ELR (cell line): ENCODE data around the gene TPBGL.

ENCODE experiments used
- DNase-seq: peaks from one replicate; pipeline ENCODE4 v3.0.0-alpha.2; 2015; ENCODE audit warnings: low read depth

TPBGL gene

GRCh38 chr11:75240311-75241035 is at the start of gene TPBGL:
TSS of gene TPBGL (plus strand) at chr11:75240774. CDS start at chr11:75241050, 276 bp downstream.
- no peak for DNase-seq

- DNase-seq, result no peak
Observed at GRCh38 chr11:75191330-75191717, 49.2 kb upstream of the TPBGL start.

- no peak for DNase-seq
Observed at GRCh38 chr11:75193271-75193670, 47.3 kb upstream of the TPBGL start.

- no peak for DNase-seq
Observed at GRCh38 chr11:75193711-75194110, 46.9 kb upstream of the TPBGL start.

- no peak for DNase-seq
Observed at GRCh38 chr11:75194147-75194546, 46.4 kb upstream of the TPBGL start.

GRCh38 chr11:75195167-75195962 is 45.2 kb upstream of the TPBGL start:
- no peak for DNase-seq

GRCh38 chr11:75196426-75196825 is 44.1 kb upstream of the TPBGL start:
- DNase-seq, result no peak

GRCh38 chr11:75197512-75198277 is 42.9 kb upstream of the TPBGL start:
- DNase-seq, result no peak

- no peak for DNase-seq
Observed at GRCh38 chr11:75198278-75198973, 42.1 kb upstream of the TPBGL start.

GRCh38 chr11:75199412-75199955 is 41.1 kb upstream of the TPBGL start:
- no peak for DNase-seq

GRCh38 chr11:75200051-75200450 is 40.5 kb upstream of the TPBGL start:
- DNase-seq, result no peak

- no peak for DNase-seq
Observed at GRCh38 chr11:75200531-75200930, 40.0 kb upstream of the TPBGL start.

- DNase-seq, result no peak
Observed at GRCh38 chr11:75201771-75202170, 38.8 kb upstream of the TPBGL start.

- DNase-seq, result no peak
Observed at GRCh38 chr11:75202195-75202594, 38.4 kb upstream of the TPBGL start.

GRCh38 chr11:75203138-75203537 is 37.4 kb upstream of the TPBGL start:
- no peak for DNase-seq

GRCh38 chr11:75203641-75204011 is 36.9 kb upstream of the TPBGL start:
- DNase-seq, result no peak

- no peak for DNase-seq
Observed at GRCh38 chr11:75204012-75204674, 36.4 kb upstream of the TPBGL start.

GRCh38 chr11:75204685-75205563 is 35.6 kb upstream of the TPBGL start:
- peak; percentile 89 for DNase-seq

GRCh38 chr11:75205564-75206020 is 35.0 kb upstream of the TPBGL start:
- DNase-seq, result no peak

GRCh38 chr11:75208446-75208845 is 32.1 kb upstream of the TPBGL start:
- DNase-seq, result no peak
